Esophagus muscularis mucosa (tissue), 4 donors: ENCODE results near the gene TM7SF2. TPM values are rescaled to one million over a fixed set of nuclear protein-coding genes. Genes with fewer than 3 reads are reported as not detected.

Experiments
- DNase-seq: peaks from one replicate; pipeline ENCODE4 v3.0.0-alpha.2; 2017; ENCODE audit errors: extremely low spot score
- H3K27ac ChIP-seq, 4 donors: fragments of 200-600 bp; sonication (generic); replicated peaks in 1 of 4; 1 replicate in 3 of 4; 2 replicates in 1 of 4; pipeline ENCODE4 v1.5.1; 2016 to 2019; ENCODE audit warnings: mild to moderate bottlenecking in 1 of 4
- H3K27me3 ChIP-seq, 4 donors: fragments of 200-600 bp; sonication (generic); one replicate each; pipeline versions ENCODE4 v1.5.1 to v1.6.0; 2016 to 2019
- H3K36me3 ChIP-seq, 4 donors: fragments of 200-600 bp; sonication (generic); one replicate each; pipeline ENCODE4 v1.5.1; 2016 to 2019
- H3K4me1 ChIP-seq, 4 donors: fragments of 200-600 bp; sonication (generic); one replicate each; pipeline ENCODE4 v1.5.1; 2016 to 2019
- H3K4me3 ChIP-seq, 4 donors: fragments of 200-600 bp; sonication (generic); 1 replicate in 2 of 4; 2 replicates in 2 of 4; pipeline ENCODE4 v1.5.1; 2016 to 2019; ENCODE audit warnings: mild to moderate bottlenecking in 4 of 4, moderate library complexity in 1 of 4
- H3K9me3 ChIP-seq, 4 donors: fragments of 200-600 bp; sonication (generic); 1 replicate in 3 of 4; 2 replicates in 1 of 4; pipeline ENCODE4 v1.5.1; 2016 to 2019
- CTCF ChIP-seq, 3 experiments: fragments of 200-600 bp in 2 of 3; fragments of 450-650 bp in 1 of 3; sonication (generic) in 2 of 3; IDR thresholded peaks; one replicate each; pipeline ENCODE4 v1.5.1; 2017 to 2019; ENCODE audit warnings: antibody characterized with exemption in 3 of 3, mild to moderate bottlenecking in 2 of 3, moderate library complexity in 1 of 3
- EP300 ChIP-seq: sonication (generic); formaldehyde crosslinking; IDR thresholded peaks from one replicate; pipeline ENCODE4 v1.6.1; 2017; ENCODE audit warnings: antibody characterized with exemption
- POLR2A ChIP-seq: fragments of 450-650 bp; IDR thresholded peaks from one replicate; pipeline ENCODE4 v1.6.1; 2017; ENCODE audit warnings: antibody characterized with exemption, moderate library complexity, mild to moderate bottlenecking, low read depth
- POLR2AphosphoS5 ChIP-seq, 2 donors: sonication (generic); formaldehyde crosslinking; IDR thresholded peaks; one replicate each; pipeline ENCODE4 v1.6.1; 2017; ENCODE audit warnings: antibody characterized with exemption in 2 of 2
- WGBS: methylation state at CpG from one replicate; pipeline ENCODE4 v1.1.5; 2018; 5-methylcytosine and 5-hydroxymethylcytosine counted together
- intact Hi-C: fragments of 100-400 bp; cut with DNase I; formaldehyde crosslinking; loops from one replicate; pipeline ENCODE4 v1.15.1; 2023
- total RNA-seq, 4 donors: library from RNA; depleted of rRNA; stranded (reverse); fragments of >200 nt; gene quantifications; one replicate each; pipeline versions ENCODE4 v1.1.0 to v1.2.1, GENCODE V29; 2016

The TM7SF2 gene
- total RNA-seq, 4 donors from 2014 or later: 8.8 to 17.2 (median 12.1) TPM

GRCh38 chr11:65128182-65129145 is 16.8 kb downstream of the TM7SF2 start:
- no peaks in the 10 kb centered on the region for H3K9me3 ChIP-seq
- no peak for TF ChIP-seq POLR2AphosphoS5 (IDR thresholded peaks at IDR 0.05)
- no peak for TF ChIP-seq POLR2A
- no peak for TF ChIP-seq EP300
- TF ChIP-seq CTCF (IDR thresholded peaks at IDR 0.05): no peak
- peaks cover 64 to 92% (median 89%) of the 10 kb centered on the region in 4 donors for H3K36me3 ChIP-seq
- WGBS: 81% methylated on average over 13 of the region's 15 CpGs
- DNase-seq: no peak
- H3K4me1 ChIP-seq: peaks cover 13 to 27% (median 23%) of the 10 kb centered on the region in 4 donors
- no peak overlapping the region for H3K27ac ChIP-seq
- H3K27me3 ChIP-seq: no peaks in the 10 kb centered on the region
- intact Hi-C loops: no loop called here
- H3K4me3 ChIP-seq: no peak overlapping the region

GRCh38 chr11:65129649-65130441 is 18.2 kb downstream of the TM7SF2 start:
- Histone ChIP-seq H3K4me1 (peaks cover 16 to 25% (median 21%) of the 10 kb centered on the region in 4 donors), H3K36me3 (peaks cover 59 to 84% (median 83%) of the 10 kb centered on the region in 4 donors), H3K4me3 (no peak overlapping the region), H3K27me3 (no peaks in the 10 kb centered on the region), H3K9me3 (no peaks in the 10 kb centered on the region), H3K27ac (no peak overlapping the region)
- TF ChIP-seq CTCF (IDR thresholded peaks at IDR 0.05): no peak
- no peak for TF ChIP-seq EP300
- TF ChIP-seq POLR2AphosphoS5 (IDR thresholded peaks at IDR 0.05): no peak
- TF ChIP-seq POLR2A: no peak
- 86% methylated on average over 13 of the region's 13 CpGs for WGBS
- intact Hi-C loops: loop anchor here (5.0 kb wide), 1 partner anchor 52 kb away; the partner anchor contains the start of gene CAPN1
- DNase-seq: no peak

- WGBS: 88% methylated on average over 19 of the region's 19 CpGs
- TF ChIP-seq POLR2AphosphoS5 (IDR thresholded peaks at IDR 0.05) (no peak), CTCF (IDR thresholded peaks at IDR 0.05) (no peak), EP300 (no peak), POLR2A (no peak)
- Histone ChIP-seq H3K9me3 (no peaks in the 10 kb centered on the region), H3K4me3 (no peak overlapping the region), H3K27ac (no peak overlapping the region), H3K4me1 (peaks cover 24 to 33% (median 28%) of the 10 kb centered on the region in 4 donors), H3K36me3 (peaks cover 50 to 74% (median 73%) of the 10 kb centered on the region in 4 donors), H3K27me3 (no peaks in the 10 kb centered on the region)
- intact Hi-C loops: loop anchor here (5.0 kb wide), 1 partner anchor 51 kb away; the partner anchor contains the start of gene CAPN1
- DNase-seq: no peak
Observed at GRCh38 chr11:65130631-65131416, 19.2 kb downstream of the TM7SF2 start.

- no peaks in the 10 kb centered on the region for H3K27me3 ChIP-seq
- TF ChIP-seq POLR2A (no peak), CTCF (IDR thresholded peaks at IDR 0.05) (no peak)
- H3K4me3 ChIP-seq: no peak overlapping the region
- H3K27ac ChIP-seq: no peak overlapping the region
- WGBS: 86% methylated on average over 3 of the region's 3 CpGs
- H3K36me3 ChIP-seq: peaks cover 44 to 68% (median 67%) of the 10 kb centered on the region in 4 donors
- no peaks in the 10 kb centered on the region for H3K9me3 ChIP-seq
- intact Hi-C loops: loop anchor here (5.0 kb wide), 1 partner anchor 51 kb away; the partner anchor contains the start of gene CAPN1
- no peak for DNase-seq
- H3K4me1 ChIP-seq: peaks cover 26 to 38% (median 32%) of the 10 kb centered on the region in 4 donors
Observed at GRCh38 chr11:65131417-65131776, 19.7 kb downstream of the TM7SF2 start.
